ENCODE measurements around the gene QRICH1. TPM values are rescaled to one million over a fixed set of nuclear protein-coding genes. Genes with fewer than 3 reads are reported as not detected.
A peak's percentile ranks its signal among the peaks of the same experiment; 100 is the strongest.

Gene QRICH1
- total RNA-seq, 4 donors from 2014 or later, result 61.1 to 132 (median 99.7) TPM

DNA sequence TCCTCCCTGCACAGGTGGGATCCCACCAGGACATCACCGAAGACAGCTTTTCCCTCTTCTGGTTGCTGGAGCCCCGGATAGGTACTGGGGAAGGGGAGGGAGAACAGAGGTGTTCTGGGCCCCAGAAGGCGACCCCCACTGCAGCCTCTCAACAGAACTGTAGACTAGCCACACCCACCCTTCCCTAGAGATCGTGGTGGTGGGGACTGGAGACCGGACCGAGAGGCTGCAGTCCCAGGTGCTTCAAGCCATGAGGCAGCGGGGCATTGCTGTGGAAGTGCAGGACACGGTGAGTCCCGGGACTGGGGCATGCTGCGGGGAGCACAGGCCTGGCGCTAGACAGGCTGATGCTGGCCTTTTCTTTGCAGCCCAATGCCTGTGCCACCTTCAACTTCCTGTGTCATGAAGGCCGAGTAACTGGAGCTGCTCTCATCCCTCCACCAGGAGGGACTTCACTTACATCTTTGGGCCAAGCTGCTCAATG lies 71.1 kb downstream of the QRICH1 start:
- no peaks in the 10 kb centered on the region for H3K27me3 ChIP-seq
- TF ChIP-seq POLR2A (IDR thresholded peaks at IDR 0.05), result no peak
- TF ChIP-seq, protein P1, sequence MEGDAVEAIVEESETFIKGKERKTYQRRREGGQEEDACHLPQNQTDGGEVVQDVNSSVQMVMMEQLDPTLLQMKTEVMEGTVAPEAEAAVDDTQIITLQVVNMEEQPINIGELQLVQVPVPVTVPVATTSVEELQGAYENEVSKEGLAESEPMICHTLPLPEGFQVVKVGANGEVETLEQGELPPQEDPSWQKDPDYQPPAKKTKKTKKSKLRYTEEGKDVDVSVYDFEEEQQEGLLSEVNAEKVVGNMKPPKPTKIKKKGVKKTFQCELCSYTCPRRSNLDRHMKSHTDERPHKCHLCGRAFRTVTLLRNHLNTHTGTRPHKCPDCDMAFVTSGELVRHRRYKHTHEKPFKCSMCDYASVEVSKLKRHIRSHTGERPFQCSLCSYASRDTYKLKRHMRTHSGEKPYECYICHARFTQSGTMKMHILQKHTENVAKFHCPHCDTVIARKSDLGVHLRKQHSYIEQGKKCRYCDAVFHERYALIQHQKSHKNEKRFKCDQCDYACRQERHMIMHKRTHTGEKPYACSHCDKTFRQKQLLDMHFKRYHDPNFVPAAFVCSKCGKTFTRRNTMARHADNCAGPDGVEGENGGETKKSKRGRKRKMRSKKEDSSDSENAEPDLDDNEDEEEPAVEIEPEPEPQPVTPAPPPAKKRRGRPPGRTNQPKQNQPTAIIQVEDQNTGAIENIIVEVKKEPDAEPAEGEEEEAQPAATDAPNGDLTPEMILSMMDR (IDR thresholded peaks at IDR 0.05), result no peak
- no peaks in the 10 kb centered on the region for H3K9me3 ChIP-seq
- H3K4me1 ChIP-seq, result peaks cover 0 to 33% (median 25%) of the 10 kb centered on the region in 4 donors
- H3K27ac ChIP-seq, result peak overlapping the region; percentile 99 to 100 (median 100)
- peak overlapping the region; percentile 73 to 95 (median 84) for H3K4me3 ChIP-seq
- H3K36me3 ChIP-seq, result peaks cover 0 to 36% (median 0%) of the 10 kb centered on the region in 3 donors
- no peak for DNase-seq

- H3K27me3 ChIP-seq, result no peaks in the 10 kb centered on the region
- no peaks in the 10 kb centered on the region for H3K9me3 ChIP-seq
- peak within 1 kb of the TSS; percentile 99 to 100 (median 100) for H3K27ac ChIP-seq
- H3K36me3 ChIP-seq, result peaks cover 0 to 36% (median 0%) of the 10 kb centered on the region in 3 donors
- peak within 1 kb of the TSS; percentile 73 to 95 (median 84) for H3K4me3 ChIP-seq
- peak; percentile 87 to 97 (median 96) for DNase-seq
- TF ChIP-seq, protein P1 (IDR thresholded peaks at IDR 0.05), result peak; percentile 92 to 99 (median 97)
- TF ChIP-seq POLR2A (IDR thresholded peaks at IDR 0.05), result peak; percentile 79 to 89
- H3K4me1 ChIP-seq, result peaks cover 0 to 37% (median 30%) of the 10 kb centered on the region in 4 donors
Observed at GRCh38 chr3:49021813-49022687, 71.8 kb downstream of the QRICH1 start, which contains the start of gene NDUFAF3. Gene NDUFAF3, plus strand, starts transcription at chr3:49022121. Its CDS starts 24 bp downstream, at chr3:49022145.

- DNase-seq, result peak; percentile 100
- Histone ChIP-seq H3K36me3 (peaks cover 0 to 35% (median 0%) of the 10 kb centered on the region in 3 donors), H3K4me1 (peaks cover 0 to 42% (median 30%) of the 10 kb centered on the region in 4 donors), H3K27ac (peak overlapping the region; percentile 99 to 100 (median 100)), H3K27me3 (no peaks in the 10 kb centered on the region), H3K9me3 (no peaks in the 10 kb centered on the region), H3K4me3 (peak overlapping the region; percentile 73 to 95 (median 84))
- TF ChIP-seq, protein P1 (IDR thresholded peaks at IDR 0.05), result peak in 1 of 6 experiments; percentile 2
- peak; percentile 99 to 100 for TF ChIP-seq POLR2A (IDR thresholded peaks at IDR 0.05)
Observed at GRCh38 chr3:49021213-49021812, 72.6 kb downstream of the QRICH1 start.

DNA sequence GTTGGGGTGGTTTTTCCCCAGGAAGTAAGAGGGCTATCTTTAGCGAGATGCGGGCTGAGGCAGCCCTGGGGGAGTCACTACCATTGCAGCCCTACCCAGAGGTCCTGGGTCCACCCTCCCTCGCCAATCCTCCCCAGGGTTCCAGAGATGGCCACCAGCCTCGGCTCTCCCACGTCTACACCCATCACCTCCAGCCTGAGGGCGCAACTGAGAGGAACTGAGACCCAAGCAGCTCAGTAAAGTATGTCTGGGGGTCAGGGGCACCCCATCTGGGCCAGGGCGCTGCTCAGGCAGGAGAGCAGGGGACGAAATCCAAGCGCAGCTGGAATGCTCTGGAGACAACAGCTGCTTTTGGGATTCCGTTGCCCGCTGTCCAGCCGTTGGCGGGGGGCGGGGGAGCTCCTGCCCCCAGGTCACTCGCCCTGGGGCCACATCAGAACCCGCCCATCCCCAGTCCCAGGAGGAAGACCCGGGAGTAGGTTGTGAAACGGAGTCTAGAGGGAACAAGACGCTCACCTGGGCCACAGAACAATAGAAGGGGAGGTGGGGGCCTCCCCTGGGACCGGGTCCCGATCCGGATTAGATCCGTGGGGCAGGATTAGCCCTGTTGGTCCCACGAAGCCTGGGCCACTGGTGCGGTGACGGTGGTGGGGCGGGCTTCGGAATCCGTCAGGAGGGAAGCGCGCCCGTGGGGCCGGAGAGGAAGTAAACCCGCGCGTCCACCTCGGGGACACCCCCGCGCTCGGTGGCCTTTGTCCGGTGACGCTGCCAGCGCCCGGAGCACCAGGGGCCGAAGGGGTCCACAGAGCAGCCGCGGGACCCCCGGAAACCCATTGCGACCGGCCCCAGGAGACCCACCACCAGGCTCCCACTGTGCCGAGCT lies 73.3 kb downstream of the QRICH1 start:
- TF ChIP-seq, protein P1 (IDR thresholded peaks at IDR 0.05), result no peak
- no peak for TF ChIP-seq POLR2A (IDR thresholded peaks at IDR 0.05)
- Histone ChIP-seq H3K27ac (peak overlapping the region; percentile 99 to 100 (median 100)), H3K27me3 (no peaks in the 10 kb centered on the region), H3K4me1 (peaks cover 0 to 42% (median 30%) of the 10 kb centered on the region in 4 donors), H3K4me3 (peak overlapping the region; percentile 73 to 95 (median 84)), H3K9me3 (no peaks in the 10 kb centered on the region), H3K36me3 (peaks cover 0 to 36% (median 0%) of the 10 kb centered on the region in 3 donors)
- peak; percentile 61 to 84 (median 84) for DNase-seq
